HCT116 (cell line): ENCODE measurements around the gene DPH2. TPM values are rescaled to one million over a fixed set of nuclear protein-coding genes. Genes with fewer than 3 reads are reported as not detected.

Source experiments
- ATAC-seq: fragments of 200-7000 bp; cut with Tn5 transposase; 2 replicates; pipeline ENCODE4 v1.9.1; 2020; ENCODE audit warnings: mild to moderate bottlenecking, moderate library complexity
- BruUV-seq: library from RNA; stranded (reverse); fragments of 400-500 nt; replicated peaks from 2 replicates; lab custom pipeline; 2021; lab: Mats Ljungman, UMichigan
- CTCF ChIA-PET: fragments of 300-600 bp; sonication (Branson Sonifier 250); formaldehyde crosslinking; loops from one replicate; lab custom pipeline; 2021; ENCODE audit warnings: antibody characterized with exemption; lab: Charles Lee
- POLR2A ChIA-PET: fragments of 300-600, 350-600 bp; sonication (Branson Sonifier 250); formaldehyde crosslinking; loops from one replicate; lab custom pipeline; 2021; ENCODE audit warnings: antibody characterized with exemption; lab: Charles Lee
- RAD21 ChIA-PET, 2 experiments: fragments of 300-600 bp; sonication (Branson Sonifier 250); formaldehyde crosslinking; loops; one replicate each; lab custom pipeline; 2023; ENCODE audit warnings: low total read pairs in 2 of 2; ENCODE audit not compliant: uncharacterized antibody in 2 of 2, unreplicated experiment in 2 of 2, low non-redundant PET in 1 of 2; lab: Charles Lee
- DNase-seq: peaks from one replicate; pipeline ENCODE4 v3.0.0-alpha.2; 2010; ENCODE audit warnings: low read depth, low spot score
- H2AFZ ChIP-seq: fragments of 200-600 bp; shearing (Covaris generic), sonication (generic); 2 replicates; pipeline ENCODE4 v1.6.1; 2017; ENCODE audit warnings: low read depth, mixed run types, mixed read lengths, antibody characterized with exemption, low read length; ENCODE audit not compliant: poor library complexity, severe bottlenecking
- H3K27ac ChIP-seq: 2 replicates; pipeline ENCODE4 v1.5.1; 2012; ENCODE audit warnings: low read depth, low read length
- H3K27me3 ChIP-seq: fragments of 200-600 bp; sonication (generic); 2 replicates; pipeline ENCODE4 v1.6.1; 2016; ENCODE audit warnings: mixed run types, low read length, mixed read lengths; ENCODE audit not compliant: insufficient read depth
- H3K36me3 ChIP-seq, 2 experiments: fragments of 200-500 bp in 1 of 2; fragments of 200-600 bp in 1 of 2; sonication (Bioruptor generic) in 1 of 2; sonication (generic) in 1 of 2; 2 replicates each; pipeline versions ENCODE4 v1.5.1 to v1.6.1; 2014 to 2016; ENCODE audit warnings: low read length in 2 of 2, inconsistent platforms in 1 of 2, mixed read lengths in 1 of 2, mixed run types in 1 of 2; ENCODE audit not compliant: insufficient read depth in 2 of 2, control insufficient read depth in 1 of 2
- H3K4me1 ChIP-seq, 2 experiments: fragments of 200-600 bp in 1 of 2; sonication (generic) in 1 of 2; 2 replicates each; pipeline versions ENCODE4 v1.5.1 to v1.6.1; 2012 to 2017; ENCODE audit warnings: low read length in 2 of 2, inconsistent platforms in 1 of 2, mild to moderate bottlenecking in 1 of 2, mixed read lengths in 1 of 2, mixed run types in 1 of 2, moderate library complexity in 1 of 2; ENCODE audit not compliant: insufficient read depth in 2 of 2, control insufficient read depth in 1 of 2
- H3K4me2 ChIP-seq: fragments of 200-600 bp; sonication (generic); 2 replicates; pipeline ENCODE4 v1.6.1; 2017; ENCODE audit warnings: mixed run types, low read length, mixed read lengths
- H3K4me3 ChIP-seq, 2 experiments: fragments of 200-600 bp in 1 of 2; sonication (generic) in 1 of 2; replicated peaks in 1 of 2; 2 replicates each; pipeline ENCODE4 v1.5.1; 2011 to 2016; ENCODE audit warnings: low read length in 2 of 2, control low read depth in 1 of 2, low read depth in 1 of 2, mild to moderate bottlenecking in 1 of 2, mixed read lengths in 1 of 2, mixed run types in 1 of 2
- H3K79me2 ChIP-seq: fragments of 200-600 bp; sonication (generic); 2 replicates; pipeline ENCODE4 v1.6.1; 2017; ENCODE audit warnings: mild to moderate bottlenecking, mixed run types, low read length, moderate library complexity, mixed read lengths; ENCODE audit not compliant: insufficient read depth
- H3K9ac ChIP-seq: fragments of 200-600 bp; sonication (generic); 2 replicates; pipeline ENCODE4 v1.6.1; 2016; ENCODE audit warnings: low read length, mixed read lengths
- H3K9me2 ChIP-seq: fragments of 200-600 bp; sonication (generic), shearing (Covaris generic); 2 replicates; pipeline ENCODE4 v1.6.1; 2017; ENCODE audit warnings: mixed run types, mild to moderate bottlenecking, moderate library complexity; ENCODE audit not compliant: insufficient read depth
- H3K9me3 ChIP-seq, 2 experiments: fragments of 200-500 bp in 1 of 2; fragments of 200-600 bp in 1 of 2; sonication (Bioruptor generic) in 1 of 2; sonication (generic) in 1 of 2; 2 replicates each; pipeline ENCODE4 v1.6.1; 2014 to 2017; ENCODE audit warnings: low read length in 2 of 2, mixed read lengths in 2 of 2, inconsistent platforms in 1 of 2, low read depth in 1 of 2, mild to moderate bottlenecking in 1 of 2, mixed run types in 1 of 2, moderate library complexity in 1 of 2; ENCODE audit not compliant: control insufficient read depth in 1 of 2, insufficient read depth in 1 of 2
- H4K20me1 ChIP-seq: fragments of 200-600 bp; sonication (generic), shearing (Covaris generic); 2 replicates; pipeline ENCODE4 v1.6.1; 2017; ENCODE audit warnings: mixed run types, mild to moderate bottlenecking, moderate library complexity; ENCODE audit not compliant: insufficient read depth
- EGR1 ChIP-seq: IDR thresholded peaks from 2 replicates; pipeline ENCODE4 v1.6.1; 2012; ENCODE audit warnings: low read depth
- EZH2 ChIP-seq: fragments of 200-600 bp; sonication (generic); IDR thresholded peaks from 2 replicates; pipeline ENCODE4 v1.6.1; 2017; ENCODE audit warnings: antibody characterized with exemption, mixed run types
- POLR2AphosphoS5 ChIP-seq: IDR thresholded peaks from 2 replicates; pipeline ENCODE4 v1.6.1; 2011; ENCODE audit warnings: mild to moderate bottlenecking, low read depth, low read length, moderate library complexity
- REST ChIP-seq: IDR thresholded peaks from 2 replicates; pipeline ENCODE4 v1.6.1; 2012; ENCODE audit warnings: low read depth
- YY1 ChIP-seq: IDR thresholded peaks from 2 replicates; pipeline ENCODE4 v1.6.1; 2011; ENCODE audit warnings: low read length, low read depth, moderate library complexity, mild to moderate bottlenecking; ENCODE audit not compliant: insufficient replicate concordance; ENCODE audit errors: extremely low read depth
- intact Hi-C: fragments of 100-400 bp; cut with micrococcal nuclease; formaldehyde crosslinking; loops from 2 replicates; pipeline ENCODE4 v1.10.0; 2022
- total RNA-seq: library from RNA; stranded (reverse); gene quantifications from one replicate; pipeline ENCODE4 v1.2.1, GENCODE V29; 2021; ENCODE audit not compliant: unreplicated experiment

DPH2 gene
- total RNA-seq, 1 experiment from 2014 or later: 53.2 TPM

- H3K79me2 ChIP-seq: peaks cover 9% of the 10 kb centered on the region; the same call in 1 of the 2 replicates
- no peak overlapping the region for H3K4me2 ChIP-seq
- H3K27ac ChIP-seq: no peak overlapping the region
- H2AFZ ChIP-seq: no peak overlapping the region
- DNase-seq (no peak), ATAC-seq (no peak)
- intact Hi-C loops: no loop called here
- no peak overlapping the region for H3K9ac ChIP-seq
- H4K20me1 ChIP-seq: no peaks in the 10 kb centered on the region
- CTCF ChIA-PET: interaction anchor here (0.9 to 12.2 kb wide), 3 partner anchors 8 to 172 kb away, joined by 5 to 479 read pairs (median 19); no protein-coding TSS in a partner anchor
- H3K27me3 ChIP-seq: no peaks in the 10 kb centered on the region
- H3K9me2 ChIP-seq: no peaks in the 10 kb centered on the region
- TF ChIP-seq EGR1 (no peak), REST (no peak), POLR2AphosphoS5 (no peak), YY1 (no peak), EZH2 (no peak)
- H3K4me3 ChIP-seq: no peak overlapping the region
- POLR2A ChIA-PET: interaction anchor here (0.6 to 1.3 kb wide), 3 partner anchors 89 to 176 kb away, joined by 3 read pairs; no protein-coding TSS in a partner anchor
- no peaks in the 10 kb centered on the region for H3K9me3 ChIP-seq
- no TSS peak for BruUV-seq
- 0 out of 4 replicates have a peak, but pooled peaks cover 0 to 10% of the 10 kb centered on the region in 2 experiments for H3K36me3 ChIP-seq
- H3K4me1 ChIP-seq: peaks cover 5 to 21% of the 10 kb centered on the region in 2 experiments; a peak in 3 of 4 replicates
- RAD21 ChIA-PET: interaction anchor here in 1 of 2 experiments (0.5 kb wide), 1 partner anchor 222 kb away, joined by 3 read pairs; no protein-coding TSS in a partner anchor
These were observed 30.8 kb upstream of the DPH2 start for GRCh38 chr1:43938892-43939587.
